Stimulated activated CD8-positive, alpha-beta memory T cell treated with anti-CD3 and anti-CD28 coated beads, Interleukin-12 subunit alpha, Interleukin-12 subunit beta, amount 100 ng/mL, for 24 hours (primary cell): ENCODE results near the gene PLIN3.
A peak's percentile ranks its signal among the peaks of the same experiment; 100 is the strongest.
"Not testable (repeated sequence)": the region's sequence is repeated elsewhere in the genome, so short reads cannot be mapped to it uniquely, and the experiment has no call there.

Experiments used
- DNase-seq: peaks from one replicate; pipeline ENCODE4 v3.0.0-alpha.2; 2020; ENCODE audit errors: extremely low read depth

PLIN3 gene

GRCh38 chr19:4811328-4812131, 55.9 kb downstream of the PLIN3 start:
- peak; percentile 66 for DNase-seq

DNA sequence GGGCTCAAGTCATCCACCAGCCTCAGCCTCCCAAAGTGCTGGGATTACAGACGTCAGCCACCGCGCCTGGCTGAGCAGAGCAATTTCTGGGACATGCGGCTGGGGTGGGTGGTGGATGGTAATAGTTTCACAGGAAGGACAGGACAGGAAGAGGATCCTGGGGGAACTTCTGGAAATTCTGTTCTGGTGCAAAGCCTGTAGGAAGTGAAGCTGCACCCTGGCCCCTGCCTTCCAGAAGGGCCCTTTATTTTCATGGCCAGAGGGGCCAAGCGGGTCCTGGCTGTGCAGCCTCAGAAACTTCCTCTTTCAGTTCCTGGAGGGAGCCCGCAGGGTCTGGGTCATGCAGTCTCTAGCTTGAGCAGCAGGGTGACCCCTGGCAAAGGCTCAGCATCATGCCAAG, 60.3 kb downstream of the PLIN3 start:
- DNase-seq = no peak

- no peak for DNase-seq
These were observed 61.1 kb downstream of the PLIN3 start for GRCh38 chr19:4806384-4806783.

DNA sequence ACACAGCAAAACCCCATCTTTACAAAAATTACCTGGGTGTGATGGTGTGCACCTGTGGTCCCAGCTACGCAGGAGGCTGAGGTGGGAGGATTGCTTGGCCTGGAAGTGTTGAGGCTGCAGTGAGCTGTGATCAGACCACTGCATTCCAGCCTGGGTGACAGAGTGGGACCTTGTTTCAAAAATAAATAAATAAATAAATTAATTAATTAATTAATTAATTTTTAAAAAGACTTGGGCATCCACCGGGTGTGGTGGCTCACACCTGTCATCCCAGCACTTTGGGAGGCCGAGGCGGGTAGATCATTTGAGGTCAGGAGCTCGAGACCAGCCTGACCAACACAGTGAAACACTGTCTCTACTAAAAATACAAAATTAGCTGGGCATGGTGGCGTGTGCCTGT, 62.3 kb downstream of the PLIN3 start:
- DNase-seq = not testable (repeated sequence)

- no peak for DNase-seq
These were observed 63.5 kb downstream of the PLIN3 start for GRCh38 chr19:4803736-4804695.

DNA sequence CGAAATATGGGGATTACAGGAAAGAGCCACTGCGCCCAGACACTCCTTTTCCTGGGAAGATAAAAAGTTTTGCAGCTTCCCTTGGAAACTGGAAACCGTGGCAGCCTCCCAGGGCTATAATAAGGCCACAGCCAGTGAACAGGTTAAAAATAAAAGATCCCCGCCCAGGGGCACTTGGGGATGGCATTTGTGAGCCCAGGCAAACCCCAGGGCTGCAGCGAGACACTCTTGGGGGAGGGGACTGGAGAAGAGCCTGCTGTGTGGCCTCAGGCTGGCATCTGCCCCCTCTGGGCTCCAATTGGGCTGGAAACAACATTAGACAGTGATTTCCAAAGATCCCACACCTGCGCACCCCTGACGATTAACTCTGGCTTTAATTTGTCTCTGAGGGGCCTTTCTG, 64.8 kb downstream of the PLIN3 start:
- DNase-seq = no peak

DNA sequence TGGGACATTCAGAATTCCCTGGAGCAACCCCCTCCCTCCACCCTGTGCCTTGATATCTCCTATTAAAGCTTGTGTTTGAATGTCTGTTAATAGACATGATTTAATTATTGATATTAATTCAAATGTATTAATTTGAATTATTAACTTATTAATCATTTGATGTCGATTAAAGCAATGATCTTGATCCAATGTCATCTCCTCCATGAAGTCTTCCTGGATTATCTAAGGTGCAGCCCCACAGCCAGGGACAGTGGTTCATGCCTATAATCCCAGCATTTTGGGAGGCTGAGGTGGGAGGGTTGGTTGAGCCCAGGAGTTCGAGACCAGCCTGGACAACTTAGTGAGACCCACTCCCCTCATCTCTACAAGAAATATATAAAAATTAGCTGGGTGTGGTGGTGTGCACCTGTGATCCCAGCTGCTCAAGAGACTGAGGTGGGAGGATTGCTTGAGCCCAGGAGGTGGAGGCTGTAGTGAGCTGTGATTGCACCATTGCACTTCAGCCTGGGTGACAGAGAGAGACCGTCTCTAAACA, 66.3 kb downstream of the PLIN3 start:
- DNase-seq = no peak

GRCh38 chr19:4800591-4801081, 66.8 kb downstream of the PLIN3 start:
- no peak for DNase-seq

DNA sequence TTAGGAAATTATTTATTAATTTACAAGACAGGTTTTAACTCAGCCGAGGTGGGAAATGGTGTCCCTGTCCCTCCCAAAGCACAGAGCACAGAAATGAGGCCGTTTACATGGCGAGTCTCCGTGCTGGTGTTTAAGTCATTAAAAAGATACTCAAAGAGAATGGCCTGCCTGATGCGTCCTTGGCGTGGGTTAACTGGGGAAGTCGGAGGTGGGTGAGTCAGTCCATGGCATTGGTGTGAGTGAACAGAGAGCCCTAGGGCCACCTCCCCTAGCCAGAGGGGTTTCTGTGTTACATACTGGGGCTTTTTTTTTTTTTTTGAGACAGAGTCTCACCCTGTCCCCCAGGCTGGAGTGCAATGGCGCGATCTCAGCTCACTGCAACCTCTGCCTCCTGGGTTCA, 72.1 kb downstream of the PLIN3 start:
- DNase-seq = no peak

DNA sequence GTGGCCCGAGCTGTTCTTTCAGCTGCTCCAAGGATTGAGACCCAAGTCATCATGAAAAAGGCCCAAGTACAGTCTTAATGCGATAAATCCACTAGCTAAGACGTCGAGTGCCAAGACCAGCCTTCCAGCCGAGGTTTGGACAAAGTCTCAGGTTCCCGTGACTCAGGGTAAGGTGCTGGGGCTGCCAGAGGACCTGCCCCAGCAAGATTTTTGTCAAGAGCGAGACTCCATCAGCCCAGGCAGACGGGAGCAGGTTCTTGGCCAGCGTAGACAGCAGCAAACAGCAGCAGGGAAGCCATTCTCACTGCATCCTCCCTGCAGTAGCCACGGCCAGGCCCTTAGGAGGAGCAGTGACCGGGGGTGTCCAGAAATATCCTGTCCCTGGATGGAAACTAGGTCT, 72.5 kb downstream of the PLIN3 start:
- DNase-seq = no peak

- not testable (repeated sequence) for DNase-seq
These were observed 74.2 kb downstream of the PLIN3 start for GRCh38 chr19:4793278-4793677.

DNA sequence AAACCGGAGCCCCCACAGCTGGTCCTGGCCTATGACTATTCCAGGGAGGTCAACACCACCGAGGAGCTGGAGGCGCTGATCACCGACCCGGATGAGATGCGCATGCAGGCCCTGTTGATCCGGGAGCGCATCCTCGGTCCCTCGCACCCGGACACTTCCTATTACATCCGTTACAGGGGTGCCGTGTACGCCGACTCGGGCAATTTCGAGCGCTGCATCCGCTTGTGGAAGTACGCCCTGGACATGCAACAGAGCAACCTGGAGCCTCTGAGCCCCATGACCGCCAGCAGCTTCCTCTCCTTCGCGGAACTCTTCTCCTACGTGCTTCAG, 74.6 kb downstream of the PLIN3 start:
- not testable (repeated sequence) for DNase-seq

GRCh38 chr19:4792019-4792865, 75.2 kb downstream of the PLIN3 start:
- not testable (repeated sequence) for DNase-seq

- DNase-seq = peak; percentile 97
These were observed 76.1 kb downstream of the PLIN3 start, which contains the start of gene FEM1A for GRCh38 chr19:4791183-4792018. TSS of gene FEM1A (plus strand) at chr19:4791734. CDS start at chr19:4791855, 121 bp downstream.
